CD14-positive monocyte (primary cell): Measurements from ENCODE around the gene PRKD1. TPM values are rescaled to one million over a fixed set of nuclear protein-coding genes. Genes with fewer than 3 reads are reported as not detected.

Source experiments
- DNase-seq, 3 donors: peaks; one replicate each; pipeline ENCODE4 v3.0.0-alpha.2; 2011 to 2022
- H2AFZ ChIP-seq: 2 replicates; pipeline ENCODE4 v1.6.0; 2012; ENCODE audit warnings: mild to moderate bottlenecking, low read depth, low read length, inconsistent platforms; ENCODE audit not compliant: insufficient read depth, poor library complexity, severe bottlenecking
- H3K27ac ChIP-seq, 2 donors: 1 replicate in 1 of 2; 2 replicates in 1 of 2; pipeline ENCODE4 v1.5.1; 2012 to 2013; ENCODE audit warnings: low read length in 2 of 2, control low read depth in 1 of 2, inconsistent platforms in 1 of 2, low read depth in 1 of 2, mild to moderate bottlenecking in 1 of 2
- H3K27me3 ChIP-seq, 2 donors: one replicate each; pipeline versions ENCODE4 v1.6.0 to v1.6.1; 2011 to 2013; ENCODE audit warnings: low read length in 2 of 2; ENCODE audit not compliant: control insufficient read depth in 2 of 2, insufficient read depth in 2 of 2
- H3K36me3 ChIP-seq, 2 donors: replicated peaks in 1 of 2; 1 replicate in 1 of 2; 2 replicates in 1 of 2; pipeline versions ENCODE4 v1.5.1 to v1.6.1; 2012 to 2013; ENCODE audit warnings: low read length in 2 of 2, control low read depth in 1 of 2, inconsistent platforms in 1 of 2, mild to moderate bottlenecking in 1 of 2; ENCODE audit not compliant: insufficient read depth in 2 of 2, control insufficient read depth in 1 of 2
- H3K4me1 ChIP-seq, 2 donors: 1 replicate in 1 of 2; 2 replicates in 1 of 2; pipeline versions ENCODE4 v1.5.1 to v1.6.1; 2012 to 2013; ENCODE audit warnings: low read length in 2 of 2, control low read depth in 1 of 2, inconsistent platforms in 1 of 2, mild to moderate bottlenecking in 1 of 2, moderate library complexity in 1 of 2; ENCODE audit not compliant: insufficient read depth in 2 of 2, control insufficient read depth in 1 of 2
- H3K4me2 ChIP-seq: replicated peaks from 2 replicates; pipeline ENCODE3; 2012; ENCODE audit warnings: low read length, moderate library complexity, mild to moderate bottlenecking; ENCODE audit not compliant: poor library complexity, severe bottlenecking; ENCODE audit errors: extremely low read depth
- H3K4me3 ChIP-seq, 3 experiments: fragments of 200-600 bp in 1 of 3; sonication (generic) in 1 of 3; replicated peaks in 1 of 3; 1 replicate in 2 of 3; 2 replicates in 1 of 3; pipeline ENCODE4 v1.5.1; 2011 to 2013; ENCODE audit warnings: low read length in 3 of 3, mild to moderate bottlenecking in 3 of 3, control low read depth in 2 of 3, low read depth in 2 of 3, inconsistent platforms in 1 of 3, moderate library complexity in 1 of 3
- H3K79me2 ChIP-seq: 2 replicates; pipeline ENCODE4 v1.6.0; 2012; ENCODE audit warnings: mild to moderate bottlenecking, control low read depth, inconsistent platforms, low read length, moderate library complexity; ENCODE audit not compliant: insufficient read depth
- H3K9ac ChIP-seq: 2 replicates; pipeline ENCODE4 v1.6.0; 2017; ENCODE audit warnings: low read length, mild to moderate bottlenecking; ENCODE audit not compliant: insufficient read depth, poor library complexity, severe bottlenecking
- H3K9me3 ChIP-seq, 2 donors: replicated peaks in 1 of 2; 1 replicate in 1 of 2; 2 replicates in 1 of 2; pipeline versions ENCODE4 v1.5.1 to v1.6.1; 2012 to 2013; ENCODE audit warnings: low read length in 2 of 2, control low read depth in 1 of 2; ENCODE audit not compliant: control insufficient read depth in 1 of 2, insufficient read depth in 1 of 2
- H4K20me1 ChIP-seq: 2 replicates; pipeline ENCODE4 v1.6.0; 2012; ENCODE audit warnings: mild to moderate bottlenecking, low read length, control low read depth, moderate library complexity; ENCODE audit not compliant: insufficient read depth
- H3K27ac Mint-ChIP-seq, 7 donors: one replicate each; pipeline ENCODE4 v1.8.0; 2020; ENCODE audit warnings: mild to moderate bottlenecking in 7 of 7, mixed read lengths in 7 of 7, moderate library complexity in 6 of 7, inconsistent platforms in 2 of 7
- H3K27me3 Mint-ChIP-seq, 3 donors: one replicate each; pipeline ENCODE4 v1.8.0; 2021 to 2022; ENCODE audit warnings: low read depth in 3 of 3, mild to moderate bottlenecking in 3 of 3, mixed read lengths in 3 of 3, moderate library complexity in 3 of 3, inconsistent platforms in 1 of 3
- H3K36me3 Mint-ChIP-seq, 2 donors: one replicate each; pipeline ENCODE4 v1.8.0; 2020; ENCODE audit warnings: mixed read lengths in 2 of 2, inconsistent platforms in 1 of 2, mild to moderate bottlenecking in 1 of 2
- H3K4me1 Mint-ChIP-seq: one replicate; pipeline ENCODE4 v1.8.0; 2020; ENCODE audit warnings: mild to moderate bottlenecking, mixed read lengths
- H3K4me3 Mint-ChIP-seq, 2 donors: one replicate each; pipeline ENCODE4 v1.8.0; 2020; ENCODE audit warnings: mild to moderate bottlenecking in 2 of 2, mixed read lengths in 2 of 2, moderate library complexity in 1 of 2
- H3K9me3 Mint-ChIP-seq, 7 donors: one replicate each; pipeline ENCODE4 v1.8.0; 2020 to 2022; ENCODE audit warnings: mixed read lengths in 7 of 7, mild to moderate bottlenecking in 6 of 7, moderate library complexity in 6 of 7, inconsistent platforms in 2 of 7
- CTCF ChIP-seq: fragments of 200-600 bp; IDR thresholded peaks from one replicate; pipeline ENCODE4 v1.8.0; 2022; ENCODE audit warnings: antibody characterized with exemption, mild to moderate bottlenecking
- WGBS: methylation state at CpG from one replicate; pipeline ENCODE4 v1.1.5; 2013; ENCODE audit warnings: missing lambda C conversion rate; ENCODE audit not compliant: insufficient coverage; 5-methylcytosine and 5-hydroxymethylcytosine counted together
- intact Hi-C, 2 donors: fragments of 100-400 bp; cut with micrococcal nuclease; formaldehyde crosslinking; loops; one replicate each; pipeline versions ENCODE4 v1.15.0 to v1.15.1; 2023
- polyA plus RNA-seq, 3 donors: library from polyadenylated mRNA; depleted of rRNA in 1 of 3; unstranded in 2 of 3; stranded (reverse) in 1 of 3; fragments of 300-500 nt in 2 of 3; fragments of >200 nt in 1 of 3; fragmentation: Illumina TruSeq in 2 of 3; gene quantifications; 1 replicate in 2 of 3; 2 replicates in 1 of 3; pipeline ENCODE4 v1.2.3, GENCODE V29; 2012 to 2021

Gene PRKD1
- polyA plus RNA-seq, 3 donors: not detected

GRCh38 chr14:29636870-29637269 lies 290.8 kb downstream of the PRKD1 start:
- no peaks in the 10 kb centered on the region for H3K27me3 ChIP-seq
- peaks cover 0 to 8% (median 2%) of the 10 kb centered on the region in 7 donors for H3K9me3 Mint-ChIP-seq
- no peaks in the 10 kb centered on the region for H3K36me3 ChIP-seq
- no peaks in the 10 kb centered on the region for H3K36me3 Mint-ChIP-seq
- H3K9ac ChIP-seq: no peak overlapping the region
- no peaks in the 10 kb centered on the region for H3K9me3 ChIP-seq
- no peak overlapping the region for H2AFZ ChIP-seq
- H3K4me3 Mint-ChIP-seq: no peak overlapping the region
- no peak overlapping the region for H3K27ac ChIP-seq
- no peak overlapping the region for H3K4me3 ChIP-seq
- no peaks in the 10 kb centered on the region for H3K79me2 ChIP-seq
- no peaks in the 10 kb centered on the region for H4K20me1 ChIP-seq
- DNase-seq: no peak
- H3K4me1 Mint-ChIP-seq: no peaks in the 10 kb centered on the region
- no peaks in the 10 kb centered on the region for H3K4me1 ChIP-seq
- WGBS: 100% methylated on average over 2 of the region's 3 CpGs
- intact Hi-C loops: no loop called here
- H3K27ac Mint-ChIP-seq: no peak overlapping the region
- no peaks in the 10 kb centered on the region for H3K27me3 Mint-ChIP-seq
- no peak for TF ChIP-seq CTCF
- no peak overlapping the region for H3K4me2 ChIP-seq

- no CpG with 5 or more reads among the region's 5 CpGs for WGBS
- no peak overlapping the region for H2AFZ ChIP-seq
- peaks cover 0 to 2% (median 0%) of the 10 kb centered on the region in 3 donors for H3K27me3 Mint-ChIP-seq
- no peaks in the 10 kb centered on the region for H3K4me1 ChIP-seq
- H4K20me1 ChIP-seq: no peaks in the 10 kb centered on the region
- no peaks in the 10 kb centered on the region for H3K4me1 Mint-ChIP-seq
- no peak overlapping the region for H3K4me3 Mint-ChIP-seq
- no peak overlapping the region for H3K9ac ChIP-seq
- no peak for DNase-seq
- no peaks in the 10 kb centered on the region for H3K36me3 Mint-ChIP-seq
- no peaks in the 10 kb centered on the region for H3K27me3 ChIP-seq
- no peak overlapping the region for H3K4me2 ChIP-seq
- H3K36me3 ChIP-seq: no peaks in the 10 kb centered on the region
- H3K9me3 Mint-ChIP-seq: peaks cover 0 to 11% (median 2%) of the 10 kb centered on the region in 7 donors
- no peaks in the 10 kb centered on the region for H3K9me3 ChIP-seq
- intact Hi-C loops: no loop called here
- H3K79me2 ChIP-seq: no peaks in the 10 kb centered on the region
- no peak overlapping the region for H3K27ac ChIP-seq
- TF ChIP-seq CTCF: no peak
- H3K27ac Mint-ChIP-seq: no peak overlapping the region
- no peak overlapping the region for H3K4me3 ChIP-seq
Measured at GRCh38 chr14:29630566-29631160, 297.0 kb downstream of the PRKD1 start.
